Fibroblast of villous mesenchyme (primary cell): ENCODE results near the gene GDPD5. TPM values are rescaled to one million over a fixed set of nuclear protein-coding genes. Genes with fewer than 3 reads are reported as not detected.

Experiments used
- DNase-seq: peaks from one replicate; pipeline ENCODE4 v3.0.0-alpha.2; 2010; ENCODE audit warnings: low read depth
- H3K4me3 ChIP-seq: 2 replicates; pipeline ENCODE4 v1.5.1; 2011; ENCODE audit warnings: low read depth, mild to moderate bottlenecking, low read length
- total RNA-seq: library from RNA; depleted of rRNA; stranded (reverse); fragments of >200 nt; gene quantifications from 2 replicates; pipeline ENCODE4 v1.2.3, GENCODE V29; 2012
- TF ChIP-seq, protein P1 (sequence below): IDR thresholded peaks from 2 replicates; pipeline ENCODE4 v1.5.1; 2012; ENCODE audit warnings: low read depth, mild to moderate bottlenecking, low read length; ENCODE audit not compliant: insufficient read depth

The GDPD5 gene
- total RNA-seq, 1 donor, result 9.5 TPM

DNA sequence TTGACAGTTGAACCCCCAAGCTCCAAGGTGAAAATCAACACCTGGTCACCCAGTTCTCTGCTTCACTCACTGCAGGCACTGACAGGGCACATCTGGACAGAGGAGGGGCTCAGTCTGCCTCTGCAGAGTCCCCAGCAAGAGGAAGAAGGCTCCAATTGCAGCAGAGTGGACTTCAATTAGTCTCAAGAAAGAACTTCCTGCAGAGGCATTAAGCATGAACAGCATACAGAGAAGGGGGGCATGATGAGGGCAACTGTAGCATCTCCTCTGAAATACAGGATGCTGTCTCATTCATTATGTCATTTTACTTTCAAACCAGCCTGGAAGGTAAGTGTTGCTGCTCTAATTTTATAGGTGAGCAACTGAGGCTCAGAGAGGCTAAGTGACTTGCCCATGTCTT, 11.1 kb downstream of the GDPD5 start:
- TF ChIP-seq, protein P1, sequence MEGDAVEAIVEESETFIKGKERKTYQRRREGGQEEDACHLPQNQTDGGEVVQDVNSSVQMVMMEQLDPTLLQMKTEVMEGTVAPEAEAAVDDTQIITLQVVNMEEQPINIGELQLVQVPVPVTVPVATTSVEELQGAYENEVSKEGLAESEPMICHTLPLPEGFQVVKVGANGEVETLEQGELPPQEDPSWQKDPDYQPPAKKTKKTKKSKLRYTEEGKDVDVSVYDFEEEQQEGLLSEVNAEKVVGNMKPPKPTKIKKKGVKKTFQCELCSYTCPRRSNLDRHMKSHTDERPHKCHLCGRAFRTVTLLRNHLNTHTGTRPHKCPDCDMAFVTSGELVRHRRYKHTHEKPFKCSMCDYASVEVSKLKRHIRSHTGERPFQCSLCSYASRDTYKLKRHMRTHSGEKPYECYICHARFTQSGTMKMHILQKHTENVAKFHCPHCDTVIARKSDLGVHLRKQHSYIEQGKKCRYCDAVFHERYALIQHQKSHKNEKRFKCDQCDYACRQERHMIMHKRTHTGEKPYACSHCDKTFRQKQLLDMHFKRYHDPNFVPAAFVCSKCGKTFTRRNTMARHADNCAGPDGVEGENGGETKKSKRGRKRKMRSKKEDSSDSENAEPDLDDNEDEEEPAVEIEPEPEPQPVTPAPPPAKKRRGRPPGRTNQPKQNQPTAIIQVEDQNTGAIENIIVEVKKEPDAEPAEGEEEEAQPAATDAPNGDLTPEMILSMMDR, result no peak
- no peak overlapping the region for H3K4me3 ChIP-seq
- DNase-seq, result no peak

DNA sequence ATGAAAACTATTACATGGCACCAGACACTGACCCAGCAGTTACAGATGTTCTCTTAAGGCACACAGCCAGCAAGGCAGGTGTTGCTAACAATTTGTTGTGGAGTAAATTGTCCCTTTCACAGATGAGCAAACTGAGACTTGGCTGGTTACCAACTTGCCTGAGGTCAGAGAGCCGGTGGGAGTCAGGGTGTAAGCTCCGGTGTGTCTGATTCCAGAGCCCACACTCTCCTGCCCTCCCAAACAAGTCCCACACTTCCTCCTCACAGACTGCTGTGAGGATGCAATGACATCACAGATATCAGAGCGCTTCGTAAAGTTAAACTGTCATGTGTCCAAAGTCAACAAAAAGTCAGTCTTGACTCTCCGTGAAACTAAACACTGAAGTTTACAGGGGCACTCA, 12.5 kb downstream of the GDPD5 start:
- TF ChIP-seq, protein P1, result no peak
- DNase-seq, result no peak
- H3K4me3 ChIP-seq, result no peak overlapping the region

DNA sequence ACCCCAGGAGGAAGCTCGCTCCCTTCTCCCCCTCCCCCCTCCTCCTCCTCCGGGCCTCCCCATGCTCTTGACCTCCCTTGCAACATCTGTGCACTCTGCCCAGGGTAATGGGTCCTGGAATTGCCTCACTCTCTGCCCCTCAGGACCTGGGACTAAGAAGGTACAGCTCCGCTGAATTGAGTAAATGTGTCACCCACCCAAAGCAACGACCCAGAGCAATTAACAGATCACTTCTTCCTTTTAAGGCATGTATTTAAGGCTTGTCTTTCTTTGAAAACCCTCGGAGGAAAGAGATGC, 15.1 kb downstream of the GDPD5 start:
- no peak overlapping the region for H3K4me3 ChIP-seq
- no peak for DNase-seq
- TF ChIP-seq, protein P1, result no peak

DNA sequence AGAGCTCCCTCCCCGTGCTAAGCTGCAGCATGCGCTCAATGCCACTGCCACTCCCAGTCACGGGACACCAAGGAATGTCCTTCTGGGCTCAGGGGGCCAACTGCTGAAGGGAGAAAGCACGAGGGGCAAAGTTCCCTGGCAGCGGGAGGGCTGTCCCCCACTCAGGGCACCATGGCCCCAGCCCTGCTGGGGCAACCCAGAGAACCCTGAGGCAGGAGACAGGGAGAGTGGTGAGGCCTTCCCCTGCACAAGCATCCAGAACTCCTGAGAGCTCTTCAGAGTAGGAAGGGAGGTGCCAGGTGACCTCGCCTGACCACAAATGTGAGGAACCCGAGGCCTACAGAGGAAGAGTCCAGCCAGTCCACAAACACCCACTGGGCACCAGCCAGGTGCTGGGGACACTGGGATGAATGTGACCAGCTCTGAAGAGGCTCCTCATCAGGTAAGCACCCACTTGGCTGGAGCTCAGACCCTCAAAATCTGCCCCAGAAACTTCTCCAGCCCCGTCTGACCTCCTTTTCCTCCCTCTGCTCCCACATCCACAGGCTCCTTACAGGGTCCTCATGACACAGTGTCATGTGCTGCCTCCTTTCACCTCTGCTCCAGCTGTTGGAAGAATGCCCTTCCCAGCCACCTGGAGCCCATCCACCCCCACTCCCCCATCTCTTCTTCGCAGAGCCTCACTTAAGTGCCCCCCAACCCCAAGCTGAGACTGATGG, 15.6 kb downstream of the GDPD5 start:
- TF ChIP-seq, protein P1, result no peak
- H3K4me3 ChIP-seq, result no peak overlapping the region
- no peak for DNase-seq

DNA sequence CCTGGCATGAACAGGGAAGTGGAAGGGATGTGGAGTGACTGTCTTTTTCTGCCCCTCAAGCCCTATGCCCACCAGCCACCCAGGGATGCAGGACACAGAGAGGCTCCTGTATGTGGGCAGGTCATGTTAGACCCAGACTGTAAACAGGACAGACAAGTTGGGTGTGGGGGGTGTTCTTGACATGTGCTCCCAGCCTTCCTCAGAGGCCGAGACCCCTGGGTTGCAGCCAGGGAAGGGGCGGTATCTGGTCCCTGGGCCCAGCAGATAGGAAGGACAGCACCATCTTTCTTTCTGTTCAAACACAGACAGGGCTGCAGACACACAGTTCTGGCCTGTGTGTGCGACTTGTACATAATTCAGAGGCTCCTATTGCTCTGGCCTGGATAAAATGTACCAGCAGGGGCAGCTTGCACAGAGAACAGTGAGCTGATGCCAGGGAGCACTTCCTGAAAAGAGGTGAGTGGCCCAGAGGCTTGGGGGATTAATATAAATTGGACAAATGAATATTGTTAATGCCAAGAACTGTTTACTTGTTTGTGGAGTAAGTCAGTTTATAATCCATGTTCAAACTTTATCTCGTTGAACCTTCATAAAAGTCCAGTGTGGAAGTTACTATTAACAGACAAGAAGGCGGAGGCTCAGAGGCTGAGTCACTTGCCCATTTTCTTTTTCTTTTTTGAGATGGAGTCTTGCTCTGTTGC, 16.6 kb downstream of the GDPD5 start:
- DNase-seq, result no peak
- no peak overlapping the region for H3K4me3 ChIP-seq
- TF ChIP-seq, protein P1, result no peak

DNA sequence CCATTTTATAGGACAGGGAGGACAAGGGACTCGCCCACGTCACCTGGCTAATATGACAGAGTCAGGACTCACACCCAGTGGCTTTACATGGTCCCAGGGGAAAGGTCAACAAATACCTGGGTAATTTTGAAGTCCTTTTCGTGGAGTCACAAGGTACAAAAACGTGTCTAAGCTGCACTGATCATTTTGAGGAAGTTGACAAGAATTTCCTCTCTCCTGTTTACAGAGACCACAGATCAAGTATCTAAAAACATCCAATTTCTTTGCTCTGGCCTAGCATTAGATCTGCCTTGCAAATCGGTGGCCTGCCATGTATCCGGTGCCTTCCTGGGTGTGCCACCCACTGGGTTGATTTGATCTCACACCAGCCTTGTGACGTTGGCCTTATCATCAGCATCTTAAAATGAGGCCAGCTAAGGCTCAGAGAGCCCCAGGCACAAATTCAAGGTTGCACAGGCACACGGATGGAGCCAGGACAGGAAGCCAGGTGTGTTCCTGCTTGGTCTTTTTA, 17.6 kb downstream of the GDPD5 start:
- DNase-seq, result no peak
- TF ChIP-seq, protein P1, result no peak
- no peak overlapping the region for H3K4me3 ChIP-seq
